Right cardiac atrium (tissue), 5 donors: ENCODE data around the gene PEPD. TPM values are rescaled to one million over a fixed set of nuclear protein-coding genes. Genes with fewer than 3 reads are reported as not detected.

Experiments
- ATAC-seq, 2 donors: fragments of 200-7000 bp; cut with Tn5 transposase; one replicate each; pipeline versions ENCODE4 v1.8.0 to v1.9.1; 2020; ENCODE audit warnings: moderate library complexity in 2 of 2, mild to moderate bottlenecking in 1 of 2
- DNase-seq, 3 donors: peaks; one replicate each; pipeline ENCODE4 v3.0.0-alpha.2; 2020
- H3K27ac ChIP-seq: one replicate; pipeline ENCODE4 v1.5.1; 2013; ENCODE audit warnings: mild to moderate bottlenecking, low read length, control low read depth, moderate library complexity
- H3K27me3 ChIP-seq: one replicate; pipeline ENCODE4 v1.6.1; 2013; ENCODE audit not compliant: control insufficient read depth, insufficient read depth
- H3K4me1 ChIP-seq: one replicate; pipeline ENCODE4 v1.6.1; 2013; ENCODE audit warnings: low read length; ENCODE audit not compliant: control insufficient read depth, insufficient read depth
- H3K4me3 ChIP-seq: one replicate; pipeline ENCODE4 v1.5.1; 2013; ENCODE audit warnings: low read length, control low read depth
- H3K9me3 ChIP-seq: one replicate; pipeline ENCODE4 v1.6.1; 2013; ENCODE audit warnings: low read length; ENCODE audit not compliant: control insufficient read depth
- WGBS: extraction: QIAGEN DNeasy Blood & Tissue Kit; methylation state at CpG from one replicate; pipeline ENCODE4 v1.1.7; 2013; 5-methylcytosine and 5-hydroxymethylcytosine counted together
- intact Hi-C, 4 donors: fragments of 100-400 bp; cut with DNase I; formaldehyde crosslinking; loops; one replicate each; pipeline versions ENCODE4 v1.11.0 to v1.14.0; 2022 to 2023
- polyA plus RNA-seq: library from polyadenylated mRNA; stranded (reverse); fragments of 200-250 nt; gene quantifications from one replicate; pipeline ENCODE4 v1.2.3, GENCODE V29; 2013
- total RNA-seq, 4 donors: library from RNA; stranded (reverse); fragmentation: NEBNext Ultra II Directional; extraction: Animal tissue kit (Norgen Biotek cat#: 25700); gene quantifications; one replicate each; pipeline ENCODE4 v1.2.1, GENCODE V29; 2021
- donor health status: healthy with polysubstance abuse.
- donor health status: DM: no; HTN: yes; CAD: no.
- donor health status: DM: no; HTN: no; CAD: no.
- donor health status: DM: no; HTN: yes; CAD: no; lungs with severe emphysema.
- donor health status: DM: yes; HTN: yes; CAD: no.

The PEPD gene
- total and polyA plus RNA-seq, 5 donors = 27.7 to 37.5 (median 34.4) TPM

- peak in 1 of 3 donors; percentile 29 for DNase-seq
- intact Hi-C loops = no loop called here
These were observed 92.9 kb downstream of the PEPD start for GRCh38 chr19:33428627-33429125.

GRCh38 chr19:33427801-33428626 lies 93.6 kb downstream of the PEPD start:
- Histone ChIP-seq H3K4me3 (no peak overlapping the region), H3K27me3 (no peaks in the 10 kb centered on the region), H3K27ac (no peak overlapping the region), H3K4me1 (no peaks in the 10 kb centered on the region), H3K9me3 (no peaks in the 10 kb centered on the region)
- WGBS = 89% methylated on average over 22 of the region's 22 CpGs
- DNase-seq (peak in 2 of 3 donors; percentile 2 to 31), ATAC-seq (no peak)
- intact Hi-C loops = no loop called here

More at GRCh38 chr19:33428627-33429125, 92.9 kb downstream of the PEPD start:
- H3K4me3 ChIP-seq = no peak overlapping the region
- H3K4me1 ChIP-seq = no peaks in the 10 kb centered on the region
- no peaks in the 10 kb centered on the region for H3K27me3 ChIP-seq
- H3K9me3 ChIP-seq = no peaks in the 10 kb centered on the region
- WGBS = 93% methylated on average over 5 of the region's 5 CpGs
- no peak overlapping the region for H3K27ac ChIP-seq
- ATAC-seq = no peak

GRCh38 chr19:33426621-33427361 lies 94.8 kb downstream of the PEPD start:
- H3K4me3 ChIP-seq = no peak overlapping the region
- intact Hi-C loops = no loop called here
- WGBS = 78% methylated on average over 24 of the region's 24 CpGs
- H3K27ac ChIP-seq = no peak overlapping the region
- no peaks in the 10 kb centered on the region for H3K9me3 ChIP-seq
- DNase-seq (peak in 2 of 3 donors; percentile 24 to 34), ATAC-seq (no peak)
- no peaks in the 10 kb centered on the region for H3K27me3 ChIP-seq
- no peaks in the 10 kb centered on the region for H3K4me1 ChIP-seq

- WGBS = 96% methylated on average over 8 of the region's 8 CpGs
- H3K27ac ChIP-seq = no peak overlapping the region
- ATAC-seq (no peak), DNase-seq (no peak)
- H3K4me1 ChIP-seq = no peaks in the 10 kb centered on the region
- H3K9me3 ChIP-seq = no peaks in the 10 kb centered on the region
- intact Hi-C loops = no loop called here
- H3K4me3 ChIP-seq = no peak overlapping the region
- H3K27me3 ChIP-seq = no peaks in the 10 kb centered on the region
These were observed 97.4 kb downstream of the PEPD start for GRCh38 chr19:33424181-33424580.

GRCh38 chr19:33422369-33423180 lies 99.0 kb downstream of the PEPD start:
- intact Hi-C loops = no loop called here
- no peak for ATAC-seq
- 96% methylated on average over 3 of the region's 3 CpGs for WGBS
- no peak overlapping the region for H3K27ac ChIP-seq
- H3K4me1 ChIP-seq = no peaks in the 10 kb centered on the region
- H3K9me3 ChIP-seq = no peaks in the 10 kb centered on the region
- H3K27me3 ChIP-seq = no peaks in the 10 kb centered on the region
- DNase-seq = no peak
- H3K4me3 ChIP-seq = no peak overlapping the region

- ATAC-seq (no peak), DNase-seq (no peak)
- intact Hi-C loops = no loop called here
- Histone ChIP-seq H3K27ac (no peak overlapping the region), H3K4me1 (no peaks in the 10 kb centered on the region), H3K27me3 (no peaks in the 10 kb centered on the region), H3K9me3 (no peaks in the 10 kb centered on the region), H3K4me3 (no peak overlapping the region)
- 96% methylated on average over 7 of the region's 7 CpGs for WGBS
These were observed 100.2 kb downstream of the PEPD start for GRCh38 chr19:33421368-33421767.

GRCh38 chr19:33420821-33421220 lies 100.8 kb downstream of the PEPD start:
- no peak overlapping the region for H3K4me3 ChIP-seq
- no peak overlapping the region for H3K27ac ChIP-seq
- H3K9me3 ChIP-seq = no peaks in the 10 kb centered on the region
- no peak for ATAC-seq
- DNase-seq = no peak
- WGBS = 92% methylated on average over 9 of the region's 9 CpGs
- no peaks in the 10 kb centered on the region for H3K27me3 ChIP-seq
- intact Hi-C loops = no loop called here
- H3K4me1 ChIP-seq = no peaks in the 10 kb centered on the region

GRCh38 chr19:33419788-33420130 lies 101.8 kb downstream of the PEPD start:
- Histone ChIP-seq H3K27me3 (no peaks in the 10 kb centered on the region), H3K4me3 (no peak overlapping the region), H3K27ac (no peak overlapping the region), H3K9me3 (no peaks in the 10 kb centered on the region), H3K4me1 (no peaks in the 10 kb centered on the region)
- intact Hi-C loops = loop anchor here in 2 of 4 donors (5.0 kb wide), 1 partner anchor 353 kb away; no protein-coding TSS in a partner anchor
- 52% methylated on average over 6 of the region's 6 CpGs for WGBS
- ATAC-seq (no peak), DNase-seq (peak in 1 of 3 donors; percentile 30)

- no peak overlapping the region for H3K4me3 ChIP-seq
- WGBS = 85% methylated on average over 20 of the region's 20 CpGs
- no peaks in the 10 kb centered on the region for H3K9me3 ChIP-seq
- DNase-seq (peak in 1 of 3 donors; percentile 35), ATAC-seq (no peak)
- intact Hi-C loops = loop anchor here in 2 of 4 donors (5.0 kb wide), 1 partner anchor 353 kb away; no protein-coding TSS in a partner anchor
- no peaks in the 10 kb centered on the region for H3K27me3 ChIP-seq
- H3K4me1 ChIP-seq = no peaks in the 10 kb centered on the region
- no peak overlapping the region for H3K27ac ChIP-seq
These were observed 102.5 kb downstream of the PEPD start for GRCh38 chr19:33418871-33419787.

- Histone ChIP-seq H3K27me3 (no peaks in the 10 kb centered on the region), H3K9me3 (no peaks in the 10 kb centered on the region), H3K27ac (no peak overlapping the region), H3K4me1 (no peaks in the 10 kb centered on the region), H3K4me3 (no peak overlapping the region)
- 89% methylated on average over 12 of the region's 12 CpGs for WGBS
- DNase-seq (peak in 1 of 3 donors; percentile 44), ATAC-seq (no peak)
- intact Hi-C loops = loop anchor here in 2 of 4 donors (5.0 kb wide), 1 partner anchor 354 kb away; no protein-coding TSS in a partner anchor
These were observed 103.1 kb downstream of the PEPD start for GRCh38 chr19:33418461-33418860.
